ENCODE results near the gene TKT.

GRCh38 chr3:53225651-53226050 is 30.2 kb downstream of the TKT start:
- TF ChIP-seq CTCF (conservative IDR thresholded peaks at IDR 0.05) (no peak), ZFX (IDR thresholded peaks at IDR 0.05) (no peak)
